ENCODE measurements around the gene OR1J1.

GRCh38 chr9:122445155-122445749 is 32.5 kb downstream of the OR1J1 start:
- TF ChIP-seq POLR2A (IDR thresholded peaks at IDR 0.05), result no peak
- TF ChIP-seq, protein P1, sequence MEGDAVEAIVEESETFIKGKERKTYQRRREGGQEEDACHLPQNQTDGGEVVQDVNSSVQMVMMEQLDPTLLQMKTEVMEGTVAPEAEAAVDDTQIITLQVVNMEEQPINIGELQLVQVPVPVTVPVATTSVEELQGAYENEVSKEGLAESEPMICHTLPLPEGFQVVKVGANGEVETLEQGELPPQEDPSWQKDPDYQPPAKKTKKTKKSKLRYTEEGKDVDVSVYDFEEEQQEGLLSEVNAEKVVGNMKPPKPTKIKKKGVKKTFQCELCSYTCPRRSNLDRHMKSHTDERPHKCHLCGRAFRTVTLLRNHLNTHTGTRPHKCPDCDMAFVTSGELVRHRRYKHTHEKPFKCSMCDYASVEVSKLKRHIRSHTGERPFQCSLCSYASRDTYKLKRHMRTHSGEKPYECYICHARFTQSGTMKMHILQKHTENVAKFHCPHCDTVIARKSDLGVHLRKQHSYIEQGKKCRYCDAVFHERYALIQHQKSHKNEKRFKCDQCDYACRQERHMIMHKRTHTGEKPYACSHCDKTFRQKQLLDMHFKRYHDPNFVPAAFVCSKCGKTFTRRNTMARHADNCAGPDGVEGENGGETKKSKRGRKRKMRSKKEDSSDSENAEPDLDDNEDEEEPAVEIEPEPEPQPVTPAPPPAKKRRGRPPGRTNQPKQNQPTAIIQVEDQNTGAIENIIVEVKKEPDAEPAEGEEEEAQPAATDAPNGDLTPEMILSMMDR (IDR thresholded peaks at IDR 0.05), result no peak
